Neural crest cell (in vitro differentiated cells): ENCODE measurements around the gene RELN. TPM values are rescaled to one million over a fixed set of nuclear protein-coding genes. Genes with fewer than 3 reads are reported as not detected.

Experiments
- DNase-seq: peaks from one replicate; pipeline ENCODE4 v3.0.0; 2021; ENCODE audit warnings: low read depth, mixed read lengths, low spot score
- H3K27ac Mint-ChIP-seq: one replicate; pipeline ENCODE4 v1.8.0; 2021; ENCODE audit warnings: mild to moderate bottlenecking, mixed read lengths; ENCODE audit not compliant: unreplicated experiment
- H3K27me3 Mint-ChIP-seq: 2 replicates; pipeline ENCODE4 v1.8.0; 2021; ENCODE audit warnings: low read depth, mild to moderate bottlenecking, mixed read lengths
- H3K36me3 Mint-ChIP-seq: 2 replicates; pipeline ENCODE4 v1.8.0; 2021; ENCODE audit warnings: low read depth, mild to moderate bottlenecking, mixed read lengths
- H3K4me1 Mint-ChIP-seq: 2 replicates; pipeline ENCODE4 v1.8.0; 2021; ENCODE audit warnings: mixed read lengths
- H3K4me3 Mint-ChIP-seq: one replicate; pipeline ENCODE4 v1.8.0; 2021; ENCODE audit warnings: mild to moderate bottlenecking, mixed read lengths
- H3K9me3 Mint-ChIP-seq: 2 replicates; pipeline ENCODE4 v1.8.0; 2021; ENCODE audit warnings: mixed read lengths
- CTCF ChIP-seq: fragments of 200-600 bp; sonication (generic); conservative IDR thresholded peaks from 2 replicates; pipeline ENCODE4 v1.5.0; 2021; ENCODE audit warnings: antibody characterized with exemption, mild to moderate bottlenecking
- total RNA-seq: library from RNA; stranded (reverse); gene quantifications from 2 replicates; pipeline ENCODE4 v1.2.1, GENCODE V29; 2021

RELN gene
- total RNA-seq, 1 donor from 2014 or later = 0.02 TPM

GRCh38 chr7:103772171-103772773 lies 217.2 kb downstream of the RELN start:
- no peak overlapping the region for H3K27ac Mint-ChIP-seq
- peaks cover 16% of the 10 kb centered on the region for H3K27me3 Mint-ChIP-seq
- no peaks in the 10 kb centered on the region for H3K9me3 Mint-ChIP-seq
- H3K4me3 Mint-ChIP-seq = no peak overlapping the region
- H3K36me3 Mint-ChIP-seq = no peaks in the 10 kb centered on the region
- no peaks in the 10 kb centered on the region for H3K4me1 Mint-ChIP-seq
- no peak for DNase-seq
- no peak for TF ChIP-seq CTCF

- DNase-seq = no peak
- no peak for TF ChIP-seq CTCF
- peaks cover 22% of the 10 kb centered on the region for H3K27me3 Mint-ChIP-seq
- H3K4me3 Mint-ChIP-seq = no peak overlapping the region
- no peaks in the 10 kb centered on the region for H3K36me3 Mint-ChIP-seq
- no peaks in the 10 kb centered on the region for H3K9me3 Mint-ChIP-seq
- H3K4me1 Mint-ChIP-seq = peaks cover 6% of the 10 kb centered on the region
- H3K27ac Mint-ChIP-seq = no peak overlapping the region
Observed at GRCh38 chr7:103771294-103771693, 218.2 kb downstream of the RELN start.

- Mint-ChIP-seq H3K9me3 (no peaks in the 10 kb centered on the region), H3K27me3 (peaks cover 19% of the 10 kb centered on the region), H3K27ac (no peak overlapping the region), H3K4me3 (no peak overlapping the region), H3K36me3 (no peaks in the 10 kb centered on the region), H3K4me1 (peaks cover 7% of the 10 kb centered on the region)
- no peak for TF ChIP-seq CTCF
- DNase-seq = no peak
Observed at GRCh38 chr7:103766660-103767059, 222.8 kb downstream of the RELN start.

DNA sequence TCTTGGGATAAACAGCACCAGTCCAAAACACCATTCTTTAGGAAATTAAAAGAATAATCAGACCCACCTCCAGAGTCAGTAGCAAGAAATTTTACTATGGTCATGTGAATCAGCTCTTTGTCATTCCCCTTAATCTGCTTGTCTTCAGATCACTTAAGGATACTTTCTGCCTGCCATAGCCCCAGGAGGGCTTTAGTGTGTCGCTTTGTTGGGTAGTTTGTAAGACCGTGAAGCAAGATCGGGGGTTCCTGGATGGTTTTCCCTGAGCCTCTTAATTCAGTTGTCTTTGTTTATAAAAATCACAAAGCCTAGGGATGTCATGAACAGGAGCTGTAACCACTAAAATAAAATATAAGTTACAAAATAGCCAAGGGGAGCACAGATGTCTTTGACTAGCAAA lies 223.6 kb downstream of the RELN start:
- H3K4me1 Mint-ChIP-seq = peaks cover 7% of the 10 kb centered on the region
- no peaks in the 10 kb centered on the region for H3K9me3 Mint-ChIP-seq
- no peak for TF ChIP-seq CTCF
- H3K27ac Mint-ChIP-seq = no peak overlapping the region
- peaks cover 17% of the 10 kb centered on the region for H3K27me3 Mint-ChIP-seq
- no peak for DNase-seq
- no peaks in the 10 kb centered on the region for H3K36me3 Mint-ChIP-seq
- H3K4me3 Mint-ChIP-seq = no peak overlapping the region

DNA sequence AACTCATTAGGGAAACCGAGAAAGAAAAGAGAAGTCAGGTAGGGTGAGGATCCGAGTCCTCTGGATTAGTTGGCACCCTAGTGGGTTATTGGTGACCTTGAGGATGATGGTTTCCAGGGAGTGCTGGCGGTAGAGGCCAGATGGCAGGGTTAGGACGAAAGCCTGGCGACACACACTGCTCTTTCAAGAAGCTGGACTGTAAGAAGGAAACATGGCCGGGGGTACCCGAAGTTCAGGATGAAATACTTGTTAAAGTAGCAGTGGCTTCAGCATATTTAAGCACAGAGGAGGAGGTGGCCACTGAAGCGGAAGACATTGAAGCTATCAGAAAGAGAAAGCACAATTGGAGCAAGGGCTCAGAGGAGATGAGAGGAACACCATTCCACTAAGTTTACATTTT lies 224.6 kb downstream of the RELN start:
- peaks cover 7% of the 10 kb centered on the region for H3K4me1 Mint-ChIP-seq
- H3K36me3 Mint-ChIP-seq = no peaks in the 10 kb centered on the region
- no peak for TF ChIP-seq CTCF
- DNase-seq = no peak
- H3K4me3 Mint-ChIP-seq = no peak overlapping the region
- H3K27me3 Mint-ChIP-seq = peaks cover 19% of the 10 kb centered on the region
- H3K9me3 Mint-ChIP-seq = no peaks in the 10 kb centered on the region
- H3K27ac Mint-ChIP-seq = no peak overlapping the region
